ENCODE data around the gene DYNLT3.
A peak's percentile ranks its signal among the peaks of the same experiment; 100 is the strongest.

DYNLT3 gene

DNA sequence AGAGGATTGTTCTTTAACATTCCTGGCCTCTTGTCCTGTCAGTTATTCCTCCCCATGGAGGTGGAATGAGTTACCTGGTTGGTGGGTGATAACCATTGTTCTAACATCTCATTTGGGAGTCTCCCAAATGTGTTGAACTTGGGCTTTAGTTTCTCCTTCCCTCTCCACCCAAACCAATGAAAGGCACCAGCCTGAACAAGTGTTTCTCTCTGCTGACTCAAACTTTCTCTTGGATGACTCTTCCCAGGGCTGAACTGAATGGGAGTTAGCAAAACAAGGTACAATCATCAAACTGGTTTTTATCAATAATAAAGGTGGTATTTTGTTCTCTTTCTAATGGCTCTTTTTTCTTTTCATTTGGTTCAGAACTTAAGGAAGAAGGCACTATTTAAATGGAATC is 2.7 kb downstream of the DYNLT3 start:
- no peak for DNase-seq (ENCODE audit: low read depth in 2 of 2)

GRCh38 chrX:37840931-37841330 is 6.4 kb downstream of the DYNLT3 start:
- no peak for DNase-seq (ENCODE audit: low read depth in 2 of 2)

DNA sequence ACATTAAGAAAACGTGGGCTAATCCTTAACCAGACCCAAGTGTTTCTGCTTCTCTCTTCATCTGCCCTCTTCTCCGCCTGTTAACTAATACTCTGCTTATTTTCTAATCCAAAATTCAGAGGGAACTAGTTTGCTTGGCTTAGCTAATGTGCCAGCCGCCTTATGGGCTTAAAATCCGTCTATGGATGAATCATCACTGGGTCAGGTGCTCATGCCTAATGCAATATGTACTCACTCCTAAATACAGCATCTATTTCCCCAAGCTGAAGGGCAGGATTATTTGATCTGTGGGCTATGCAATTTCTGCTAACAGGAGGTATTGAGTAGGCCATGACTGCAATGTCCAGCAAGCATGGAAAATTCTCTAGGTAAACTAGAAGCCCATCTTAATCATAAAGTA is 12.4 kb downstream of the DYNLT3 start:
- DNase-seq (ENCODE audit: low read depth in 2 of 2): no peak

DNA sequence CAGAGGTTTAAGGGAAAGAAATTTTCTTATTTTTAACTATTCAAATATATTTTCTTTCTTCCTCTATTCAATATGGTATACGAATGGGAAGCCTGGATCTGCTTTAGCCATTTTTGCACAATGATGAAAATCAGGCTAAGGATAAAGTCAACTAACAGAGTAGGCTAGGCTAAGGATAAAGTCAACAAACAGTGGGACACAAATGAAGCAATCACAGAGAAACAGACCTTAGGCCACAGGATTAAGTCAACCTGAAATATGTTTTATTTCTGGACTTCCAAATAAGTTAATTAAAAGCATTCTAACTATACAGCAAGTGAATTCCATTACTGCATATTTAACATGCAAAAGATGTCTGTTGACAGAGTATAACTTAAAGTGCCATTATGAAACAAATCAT is 17.0 kb downstream of the DYNLT3 start:
- no peak for DNase-seq (ENCODE audit: low read depth in 2 of 2)

DNA sequence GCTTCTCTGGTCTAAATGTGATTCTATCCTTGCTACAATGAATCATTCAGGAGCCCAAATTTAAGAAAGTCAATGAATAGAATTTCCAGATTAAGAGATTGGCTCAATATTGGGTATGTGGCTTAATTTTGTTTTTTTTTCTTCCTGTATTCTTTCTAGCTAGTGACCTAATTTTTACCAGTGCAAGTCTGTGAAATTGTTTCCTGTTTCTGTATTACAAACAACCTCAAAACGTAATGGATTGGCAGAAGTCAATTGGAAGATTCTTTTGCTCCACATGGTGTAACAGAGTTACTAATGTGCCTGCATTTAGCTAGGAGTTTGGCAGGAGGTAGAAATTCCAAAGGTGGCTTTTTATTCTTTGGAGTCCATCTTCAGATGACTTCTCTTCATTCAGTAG is 17.6 kb downstream of the DYNLT3 start:
- DNase-seq (ENCODE audit: low read depth in 2 of 2): no peak

- DNase-seq (ENCODE audit: low read depth in 2 of 2): peak; percentile 12 to 14
These were observed 22.0 kb downstream of the DYNLT3 start for GRCh38 chrX:37825215-37825842.

GRCh38 chrX:37824491-37825214 is 22.7 kb downstream of the DYNLT3 start:
- DNase-seq (ENCODE audit: low read depth in 2 of 2): no peak

- no peak for DNase-seq (ENCODE audit: low read depth in 2 of 2)
These were observed 26.7 kb downstream of the DYNLT3 start for GRCh38 chrX:37820646-37821045.

DNA sequence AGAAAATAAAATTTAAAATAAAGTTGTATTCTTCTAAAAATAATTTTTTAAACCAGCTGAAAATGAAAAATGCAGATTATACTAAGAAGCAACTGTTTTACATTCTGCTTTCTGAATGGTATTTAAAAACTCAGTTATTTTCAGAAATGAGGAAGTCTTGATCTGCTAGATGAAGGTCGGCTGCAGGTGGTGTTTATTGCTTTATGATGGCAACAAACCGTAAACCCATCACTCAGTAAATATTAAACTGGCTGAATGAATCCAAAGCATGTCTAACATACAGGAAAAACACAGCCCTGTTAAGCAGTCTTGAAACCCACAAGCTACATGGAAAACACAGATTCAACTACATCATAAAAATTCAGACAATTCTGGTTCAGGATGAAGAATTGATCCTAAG is 29.3 kb downstream of the DYNLT3 start:
- no peak for DNase-seq (ENCODE audit: low read depth in 2 of 2)

GRCh38 chrX:37817579-37817978 is 29.8 kb downstream of the DYNLT3 start:
- no peak for DNase-seq (ENCODE audit: low read depth in 2 of 2)

DNA sequence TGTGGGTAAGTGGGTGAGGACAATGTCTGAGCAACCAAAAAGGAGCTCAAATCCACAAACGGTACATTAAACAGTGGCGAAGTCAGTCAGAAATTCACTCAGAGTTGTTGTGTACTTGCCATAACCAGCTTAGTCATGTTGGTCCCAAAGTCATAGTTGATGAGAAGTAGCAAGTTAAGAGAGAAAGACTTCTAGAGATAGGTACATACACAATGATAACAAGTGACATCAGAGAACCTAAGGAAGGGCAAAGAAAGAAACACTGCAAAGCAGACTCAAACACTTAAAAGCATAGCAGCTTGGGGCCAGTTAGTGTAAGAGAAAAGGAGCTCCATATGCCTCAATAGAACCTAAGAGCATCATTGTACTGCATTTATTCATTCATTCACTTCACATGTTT is 30.2 kb downstream of the DYNLT3 start:
- no peak for DNase-seq (ENCODE audit: low read depth in 2 of 2)

DNA sequence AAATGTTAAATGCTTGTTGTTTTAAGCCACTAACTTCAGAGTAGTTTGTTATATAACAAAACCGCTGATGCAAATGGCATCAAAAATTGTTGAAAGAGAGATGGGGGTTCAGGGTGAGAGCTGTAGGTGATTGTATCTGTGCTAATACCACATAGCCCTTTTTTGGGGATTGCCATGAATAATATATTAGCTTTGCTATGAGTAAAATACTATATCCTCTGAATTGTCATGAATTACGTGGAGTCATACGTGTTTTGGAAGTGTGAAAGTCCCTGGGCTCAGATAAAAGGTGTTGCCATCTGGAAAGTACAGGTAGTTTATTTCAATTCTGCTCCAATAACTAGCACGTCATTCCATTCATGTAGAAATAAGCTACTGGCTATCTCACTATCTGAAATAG is 30.6 kb downstream of the DYNLT3 start:
- no peak for DNase-seq (ENCODE audit: low read depth in 2 of 2)

DNA sequence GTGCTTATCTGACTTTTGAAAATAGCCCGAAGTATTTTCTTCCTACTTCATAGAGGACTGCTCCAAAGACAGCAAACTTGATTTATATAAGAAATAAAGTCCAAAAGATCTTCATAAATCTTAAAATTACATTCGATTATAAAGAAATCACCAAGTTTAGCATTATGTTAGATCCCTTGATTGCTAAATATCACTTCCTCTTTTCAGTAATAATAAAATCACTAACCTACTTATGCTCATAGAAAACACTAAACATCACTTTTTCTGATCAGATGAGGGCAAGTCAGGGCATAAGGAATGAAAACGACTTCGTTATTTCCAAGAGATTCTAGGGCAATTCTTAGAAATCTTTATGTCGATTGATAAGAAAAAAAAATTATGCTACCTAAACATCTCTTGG is 32.0 kb downstream of the DYNLT3 start:
- DNase-seq (ENCODE audit: low read depth in 2 of 2): no peak

- no peak for DNase-seq (ENCODE audit: low read depth in 2 of 2)
These were observed 33.8 kb downstream of the DYNLT3 start for GRCh38 chrX:37813570-37813969.

- DNase-seq (ENCODE audit: low read depth in 2 of 2): no peak
These were observed 35.3 kb downstream of the DYNLT3 start for GRCh38 chrX:37812110-37812509.

DNA sequence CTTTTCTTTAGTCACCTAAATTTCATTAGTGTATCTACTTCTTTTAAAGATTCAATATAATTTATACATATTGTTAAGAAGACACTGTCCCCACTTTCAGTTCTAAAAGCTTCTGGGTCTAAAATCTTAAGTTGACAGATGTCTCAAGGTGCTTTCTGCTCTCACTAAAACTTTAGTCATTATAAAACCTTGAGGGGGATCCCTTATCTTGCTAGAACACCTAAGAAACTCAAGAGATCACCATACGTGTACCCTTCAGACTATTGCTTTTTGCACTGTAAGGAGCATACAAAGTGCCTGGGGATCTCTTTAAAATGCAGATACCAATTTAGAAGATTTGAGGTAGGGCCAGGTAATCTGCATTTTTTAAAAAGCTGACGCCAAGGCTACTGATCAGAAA is 37.4 kb downstream of the DYNLT3 start:
- DNase-seq (ENCODE audit: low read depth in 2 of 2): no peak

GRCh38 chrX:37803057-37803456 is 44.3 kb downstream of the DYNLT3 start:
- DNase-seq (ENCODE audit: low read depth in 2 of 2): no peak

- DNase-seq (ENCODE audit: low read depth in 2 of 2): no peak
These were observed 45.3 kb downstream of the DYNLT3 start for GRCh38 chrX:37802028-37802427.

- no peak for DNase-seq (ENCODE audit: low read depth in 2 of 2)
These were observed 46.7 kb downstream of the DYNLT3 start for GRCh38 chrX:37800717-37801116.

DNA sequence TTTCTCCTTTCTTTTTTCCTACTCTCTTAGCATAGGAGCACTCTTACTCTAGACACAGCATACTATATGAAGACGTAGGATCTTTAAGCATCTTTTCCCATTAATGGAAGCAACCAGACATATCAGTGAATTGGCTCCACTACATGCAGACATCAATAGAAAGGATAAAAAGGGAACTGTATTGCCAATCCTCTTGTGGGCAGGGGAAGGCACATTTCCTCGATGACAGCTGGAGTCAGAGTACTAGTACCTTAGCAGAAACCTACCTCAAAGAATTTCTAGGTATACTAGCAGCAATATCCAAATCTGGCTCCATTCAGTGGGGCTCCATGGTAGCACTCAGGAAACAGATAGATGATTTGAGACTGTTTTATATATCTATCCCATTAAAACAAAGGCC is 47.4 kb downstream of the DYNLT3 start:
- DNase-seq (ENCODE audit: low read depth in 2 of 2): no peak

DNA sequence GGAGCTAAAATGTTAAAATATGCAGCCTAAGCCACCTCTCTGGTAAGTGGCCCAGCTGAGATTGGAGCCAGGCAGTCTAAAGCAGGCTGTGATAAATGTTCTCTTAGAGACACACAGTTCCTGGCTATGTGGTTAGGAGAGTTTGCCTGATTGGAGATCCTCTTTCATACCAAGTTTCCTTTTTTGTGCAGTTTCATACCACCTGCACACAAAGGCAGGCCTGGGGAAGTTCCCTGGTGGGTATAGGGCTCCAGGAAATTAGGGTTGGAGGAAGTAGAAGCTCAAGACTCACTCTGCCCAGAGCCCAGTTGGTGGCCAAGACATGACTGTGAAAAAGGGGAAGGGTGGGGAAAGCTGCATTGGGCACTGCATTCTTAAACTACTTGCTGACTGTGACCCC is 50.6 kb downstream of the DYNLT3 start:
- no peak for DNase-seq (ENCODE audit: low read depth in 2 of 2)

DNA sequence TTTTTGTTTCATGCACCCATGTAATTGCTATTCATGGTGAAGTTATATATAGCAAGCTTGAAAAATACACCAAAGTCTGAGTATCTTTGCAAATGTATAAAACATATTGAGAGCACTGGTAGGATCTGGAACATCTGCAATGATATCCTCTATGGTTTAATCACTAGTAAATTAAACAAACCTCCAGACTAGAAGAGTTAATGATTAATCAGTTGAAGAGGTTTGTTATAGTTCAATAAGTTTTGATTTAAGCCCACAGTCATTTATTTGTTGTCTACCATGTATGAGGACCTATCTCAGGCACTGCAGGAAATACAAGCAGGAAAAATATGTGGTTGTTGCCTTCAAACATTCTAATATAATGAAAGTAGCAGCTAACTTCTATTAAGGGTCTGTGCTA is 51.1 kb downstream of the DYNLT3 start:
- DNase-seq (ENCODE audit: low read depth in 2 of 2): no peak

All from stimulated activated CD8-positive, alpha-beta memory T cell treated with anti-CD3 and anti-CD28 coated beads, Interleukin-2, amount 100 ng/mL, for 48 hours (primary cell).